ENCODE results near the gene TEX10. TPM values are rescaled to one million over a fixed set of nuclear protein-coding genes. Genes with fewer than 3 reads are reported as not detected.
A peak's percentile ranks its signal among the peaks of the same experiment; 100 is the strongest.
"Not testable (repeated sequence)": the region's sequence is repeated elsewhere in the genome, so short reads cannot be mapped to it uniquely, and the experiment has no call there.

The TEX10 gene
- 1 to 10 TPM; 9.4 TPM for total RNA-seq
- long read RNA-seq, transcript TEX10-201 (15 exons, 3,074 nt) = major isoform, 8 of 11 reads
- long read RNA-seq, partial matches to known transcripts = 1 of 11 reads
- long read RNA-seq, other reads (novel, unspliced or antisense) = 2 of 11 reads

- ATAC-seq (peak; percentile 98), DNase-seq (peak; percentile 86 to 94)
- intact Hi-C loops (cut with DNase I, micrococcal nuclease) = loop anchor here in 1 of 2 donors (10.0 kb wide), 1 partner anchor 82 kb away; no protein-coding TSS in a partner anchor
Measured at GRCh38 chr9:100352727-100353505, at the start of gene TEX10. Gene TEX10 (minus strand): TSS chr9:100352942. CDS start chr9:100349363, 3,579 bp downstream.

- ATAC-seq (no peak), DNase-seq (no peak)
- intact Hi-C loops (cut with DNase I, micrococcal nuclease) = no loop called here
Measured at GRCh38 chr9:100401042-100401441, 48.3 kb upstream of the TEX10 start.

GRCh38 chr9:100397529-100398266 lies 45.0 kb upstream of the TEX10 start:
- intact Hi-C loops (cut with DNase I, micrococcal nuclease) = no loop called here
- DNase-seq = no peak
- ATAC-seq = no peak

- intact Hi-C loops (cut with DNase I, micrococcal nuclease) = no loop called here
- ATAC-seq = no peak
- DNase-seq = no peak
Measured at GRCh38 chr9:100396769-100397168, 44.0 kb upstream of the TEX10 start.

GRCh38 chr9:100394816-100395215 lies 42.1 kb upstream of the TEX10 start:
- DNase-seq (no peak), ATAC-seq (no peak)
- intact Hi-C loops (cut with DNase I, micrococcal nuclease) = no loop called here

- no peak for DNase-seq
- intact Hi-C loops (cut with DNase I, micrococcal nuclease) = no loop called here
- ATAC-seq = no peak
Measured at GRCh38 chr9:100394032-100394695, 41.4 kb upstream of the TEX10 start.

GRCh38 chr9:100392989-100393388 lies 40.2 kb upstream of the TEX10 start:
- intact Hi-C loops (cut with DNase I, micrococcal nuclease); ATAC-seq; DNase-seq: not testable (repeated sequence)

- ATAC-seq (no peak), DNase-seq (no peak)
- intact Hi-C loops (cut with DNase I, micrococcal nuclease) = no loop called here
Measured at GRCh38 chr9:100379862-100380261, 27.1 kb upstream of the TEX10 start.

- intact Hi-C loops (cut with DNase I, micrococcal nuclease) = no loop called here
- DNase-seq (no peak), ATAC-seq (no peak)
Measured at GRCh38 chr9:100377015-100377414, 24.3 kb upstream of the TEX10 start.

GRCh38 chr9:100375658-100376057 lies 22.9 kb upstream of the TEX10 start:
- ATAC-seq = no peak
- intact Hi-C loops (cut with DNase I, micrococcal nuclease) = no loop called here
- DNase-seq = no peak

- no peak for DNase-seq
- intact Hi-C loops (cut with DNase I, micrococcal nuclease) = no loop called here
- ATAC-seq = no peak
Measured at GRCh38 chr9:100372648-100373047, 19.9 kb upstream of the TEX10 start.

GRCh38 chr9:100370064-100370723 lies 17.5 kb upstream of the TEX10 start:
- ATAC-seq (no peak), DNase-seq (no peak)
- intact Hi-C loops (cut with DNase I, micrococcal nuclease) = no loop called here

GRCh38 chr9:100368672-100369071 lies 15.9 kb upstream of the TEX10 start:
- DNase-seq = no peak
- no peak for ATAC-seq
- intact Hi-C loops (cut with DNase I, micrococcal nuclease) = no loop called here

- intact Hi-C loops (cut with DNase I, micrococcal nuclease) = no loop called here
- ATAC-seq (no peak), DNase-seq (no peak)
Measured at GRCh38 chr9:100366121-100366520, 13.4 kb upstream of the TEX10 start.

- intact Hi-C loops (cut with DNase I, micrococcal nuclease) = no loop called here
- no peak for ATAC-seq
Measured at GRCh38 chr9:100364013-100364412, 11.3 kb upstream of the TEX10 start.

GRCh38 chr9:100359057-100359456 lies 6.3 kb upstream of the TEX10 start:
- intact Hi-C loops (cut with DNase I, micrococcal nuclease) = loop anchor here in 1 of 2 donors (10.0 kb wide), 1 partner anchor 76 kb away; no protein-coding TSS in a partner anchor
- ATAC-seq = no peak
- DNase-seq = no peak

More at GRCh38 chr9:100364013-100364412, 11.3 kb upstream of the TEX10 start:
- DNase-seq = no peak

- intact Hi-C loops (cut with DNase I, micrococcal nuclease) = loop anchor here in 1 of 2 donors (10.0 kb wide), 1 partner anchor 77 kb away; no protein-coding TSS in a partner anchor
- ATAC-seq (no peak), DNase-seq (no peak)
Measured at GRCh38 chr9:100357501-100357900, 4.8 kb upstream of the TEX10 start.

- intact Hi-C loops (cut with DNase I, micrococcal nuclease) = loop anchor here in 1 of 2 donors (10.0 kb wide), 1 partner anchor 79 kb away; no protein-coding TSS in a partner anchor
- ATAC-seq = no peak
Measured at GRCh38 chr9:100355561-100355960, 2.8 kb upstream of the TEX10 start.

More at GRCh38 chr9:100355561-100355960, 2.8 kb upstream of the TEX10 start:
- DNase-seq = no peak

Data from left colon (tissue), 2 donors.